B cell (primary cell): ENCODE results near the gene ADCY2. TPM values are rescaled to one million over a fixed set of nuclear protein-coding genes. Genes with fewer than 3 reads are reported as not detected.

Experiments used
- ATAC-seq: fragments of 200-7000 bp; cut with Tn5 transposase; one replicate; pipeline ENCODE4 v1.10.0; 2021; ENCODE audit warnings: low read depth, mild to moderate bottlenecking, moderate number of reproducible peaks, moderate library complexity
- CTCF ChIA-PET: fragments of 350-600 bp; sonication (Branson Sonifier 250); formaldehyde crosslinking; loops from one replicate; lab custom pipeline; 2021; ENCODE audit warnings: antibody characterized with exemption, inconsistent platforms; lab: Charles Lee
- POLR2A ChIA-PET: fragments of 350-600 bp; sonication (Branson Sonifier 250); formaldehyde crosslinking; loops from one replicate; lab custom pipeline; 2021; ENCODE audit warnings: antibody characterized with exemption; lab: Charles Lee
- DNase-seq: peaks from one replicate; pipeline ENCODE4 v3.0.0; 2013
- H2AFZ ChIP-seq: 2 replicates; pipeline ENCODE4 v1.6.1; 2012; ENCODE audit warnings: mild to moderate bottlenecking, low read depth, low read length; ENCODE audit not compliant: insufficient read depth, poor library complexity, severe bottlenecking
- H3K27ac ChIP-seq, 2 donors: 1 replicate in 1 of 2; 2 replicates in 1 of 2; pipeline ENCODE4 v1.5.1; 2012 to 2013; ENCODE audit warnings: low read length in 2 of 2, mild to moderate bottlenecking in 2 of 2, moderate library complexity in 1 of 2
- H3K27me3 ChIP-seq, 4 experiments: fragments of 200-600 bp in 1 of 4; sonication (generic) in 1 of 4; replicated peaks in 1 of 4; 1 replicate in 2 of 4; 2 replicates in 2 of 4; pipeline versions ENCODE4 v1.6.1 to v1.7.0; 2013 to 2016; ENCODE audit warnings: low read length in 3 of 4, mild to moderate bottlenecking in 2 of 4, mixed read lengths in 1 of 4, moderate library complexity in 1 of 4; ENCODE audit not compliant: insufficient read depth in 4 of 4, control insufficient read depth in 3 of 4; ENCODE audit errors: control extremely low read depth in 1 of 4
- H3K36me3 ChIP-seq, 2 experiments: replicated peaks in 1 of 2; 1 replicate in 1 of 2; 2 replicates in 1 of 2; pipeline versions ENCODE4 v1.6.1 to v1.7.1; 2013; ENCODE audit warnings: low read length in 1 of 2; ENCODE audit not compliant: insufficient read depth in 2 of 2, control insufficient read depth in 1 of 2; ENCODE audit errors: control extremely low read depth in 1 of 2, extremely low read depth in 1 of 2
- H3K4me1 ChIP-seq, 2 donors: fragments of 200-600 bp in 1 of 2; sonication (generic) in 1 of 2; 1 replicate in 1 of 2; 2 replicates in 1 of 2; pipeline versions ENCODE4 v1.5.1 to v1.6.1; 2013 to 2017; ENCODE audit warnings: low read length in 2 of 2; ENCODE audit not compliant: control insufficient read depth in 2 of 2, insufficient read depth in 2 of 2
- H3K4me2 ChIP-seq: replicated peaks from 2 replicates; pipeline ENCODE3; 2012; ENCODE audit warnings: mild to moderate bottlenecking, low read depth, low read length; ENCODE audit not compliant: poor library complexity, severe bottlenecking
- H3K4me3 ChIP-seq, 5 experiments: fragments of 200-600 bp in 1 of 5; sonication (generic) in 1 of 5; 1 replicate in 3 of 5; 2 replicates in 2 of 5; pipeline versions ENCODE4 v1.5.1 to v1.7.0; 2011 to 2016; ENCODE audit warnings: low read length in 4 of 5, mild to moderate bottlenecking in 4 of 5, low read depth in 2 of 5, control low read depth in 1 of 5, moderate library complexity in 1 of 5; ENCODE audit not compliant: insufficient read depth in 1 of 5; ENCODE audit errors: control extremely low read depth in 1 of 5, extremely low read depth in 1 of 5
- H3K79me2 ChIP-seq: fragments of 200-600 bp; sonication (generic); one replicate; pipeline ENCODE4 v1.6.0; 2016; ENCODE audit warnings: low read length; ENCODE audit not compliant: control insufficient read depth, insufficient read depth
- H3K9ac ChIP-seq: fragments of 200-600 bp; sonication (generic); 2 replicates; pipeline ENCODE4 v1.6.1; 2017; ENCODE audit warnings: mild to moderate bottlenecking, low read length, moderate library complexity
- H3K9me3 ChIP-seq, 3 donors: one replicate each; pipeline versions ENCODE4 v1.6.1 to v1.7.1; 2013; ENCODE audit warnings: low read length in 2 of 3; ENCODE audit not compliant: control insufficient read depth in 2 of 3, insufficient read depth in 1 of 3; ENCODE audit errors: control extremely low read depth in 1 of 3
- H4K20me1 ChIP-seq: 2 replicates; pipeline ENCODE4 v1.6.0; 2012; ENCODE audit warnings: mild to moderate bottlenecking, low read length; ENCODE audit not compliant: insufficient read depth, control insufficient read depth, poor library complexity, severe bottlenecking
- H3K27ac Mint-ChIP-seq: one replicate; pipeline ENCODE4 v1.8.0; 2021; ENCODE audit warnings: mixed read lengths
- H3K27me3 Mint-ChIP-seq: one replicate; pipeline ENCODE4 v1.8.0; 2021; ENCODE audit warnings: mixed read lengths
- H3K4me1 Mint-ChIP-seq: one replicate; pipeline ENCODE4 v1.8.0; 2021; ENCODE audit warnings: mixed read lengths
- H3K4me3 Mint-ChIP-seq: one replicate; pipeline ENCODE4 v1.8.0; 2021; ENCODE audit warnings: mixed read lengths
- H3K9me3 Mint-ChIP-seq: one replicate; pipeline ENCODE4 v1.8.0; 2022; ENCODE audit warnings: mixed read lengths; ENCODE audit not compliant: insufficient read depth
- EZH2 ChIP-seq: IDR thresholded peaks from 2 replicates; pipeline ENCODE4 v1.6.1; 2012; ENCODE audit warnings: borderline replicate concordance, low read depth, mild to moderate bottlenecking, moderate library complexity, low read length; ENCODE audit not compliant: insufficient read depth, poor library complexity, severe bottlenecking
- WGBS: methylation state at CpG from one replicate; pipeline ENCODE4 v1.1.5; 2013; ENCODE audit warnings: missing lambda C conversion rate; ENCODE audit not compliant: insufficient coverage; 5-methylcytosine and 5-hydroxymethylcytosine counted together
- intact Hi-C: fragments of 100-400 bp; cut with micrococcal nuclease; formaldehyde crosslinking; loops from one replicate; pipeline ENCODE4 v1.10.0; 2022
- polyA plus RNA-seq: library from polyadenylated mRNA; depleted of rRNA; stranded (reverse); fragments of >200 nt; gene quantifications from 2 replicates; pipeline ENCODE4 v1.2.3, GENCODE V29; 2012
- total RNA-seq, 2 donors: library from RNA; stranded (reverse); fragments of 120-200 nt in 1 of 2; gene quantifications; 1 replicate in 1 of 2; 2 replicates in 1 of 2; pipeline versions ENCODE4 v1.2.3 to v1.2.4, GENCODE V29; 2013 to 2022
- TF ChIP-seq, protein P1 (sequence below): fragments of 200-600 bp; IDR thresholded peaks from one replicate; pipeline ENCODE4 v1.8.0; 2022; ENCODE audit warnings: antibody characterized with exemption, mild to moderate bottlenecking

ADCY2 gene
- total and polyA plus RNA-seq, 2 donors (not counting 1 experiment from before 2014, with no cell fraction given): not detected

DNA sequence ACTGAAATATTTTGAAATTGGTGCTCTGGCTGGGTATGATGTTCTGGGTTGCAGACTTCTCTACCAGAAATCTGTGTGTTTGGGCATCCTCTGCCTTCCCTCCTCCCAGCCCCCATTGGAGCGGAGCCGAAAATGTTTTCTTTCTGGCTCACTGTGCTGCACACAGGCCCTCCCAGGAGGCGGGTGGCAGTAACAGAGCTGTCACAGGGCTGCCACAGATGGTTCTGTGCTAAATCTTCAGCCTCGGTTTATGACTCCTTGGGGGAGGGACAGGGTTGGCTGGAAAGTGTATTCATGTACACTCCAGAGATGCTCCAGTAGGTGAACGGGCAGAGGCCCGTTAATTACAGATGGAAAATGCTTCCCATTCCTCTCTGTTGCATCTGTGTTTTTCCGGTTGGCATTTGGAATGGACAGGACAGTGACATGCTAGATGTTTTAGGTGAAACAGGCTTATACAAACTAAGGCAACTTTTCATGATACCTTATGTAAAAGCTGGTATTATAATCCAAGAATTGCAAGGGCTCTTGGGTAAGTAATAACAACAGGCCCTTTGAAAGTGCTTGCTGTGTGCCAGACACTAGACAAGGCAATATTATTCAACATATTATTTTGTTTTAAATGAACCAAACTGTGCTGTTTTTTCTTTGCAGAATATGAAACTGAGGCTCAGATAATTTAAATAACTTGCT is 180.2 kb downstream of the ADCY2 start:
- Histone ChIP-seq H3K9me3 (no peaks in the 10 kb centered on the region), H4K20me1 (no peaks in the 10 kb centered on the region), H3K4me3 (no peak overlapping the region), H3K79me2 (no peaks in the 10 kb centered on the region), H3K36me3 (no peaks in the 10 kb centered on the region), H2AFZ (no peak overlapping the region), H3K9ac (no peak overlapping the region), H3K4me2 (no peak overlapping the region), H3K4me1 (no peaks in the 10 kb centered on the region), H3K27me3 (no peaks in the 10 kb centered on the region), H3K27ac (no peak overlapping the region)
- DNase-seq (no peak), ATAC-seq (no peak)
- H3K4me3 Mint-ChIP-seq: no peak overlapping the region
- ChIA-PET CTCF (no interaction called here), POLR2A (no interaction called here)
- TF ChIP-seq EZH2: no peak
- TF ChIP-seq, protein P1, sequence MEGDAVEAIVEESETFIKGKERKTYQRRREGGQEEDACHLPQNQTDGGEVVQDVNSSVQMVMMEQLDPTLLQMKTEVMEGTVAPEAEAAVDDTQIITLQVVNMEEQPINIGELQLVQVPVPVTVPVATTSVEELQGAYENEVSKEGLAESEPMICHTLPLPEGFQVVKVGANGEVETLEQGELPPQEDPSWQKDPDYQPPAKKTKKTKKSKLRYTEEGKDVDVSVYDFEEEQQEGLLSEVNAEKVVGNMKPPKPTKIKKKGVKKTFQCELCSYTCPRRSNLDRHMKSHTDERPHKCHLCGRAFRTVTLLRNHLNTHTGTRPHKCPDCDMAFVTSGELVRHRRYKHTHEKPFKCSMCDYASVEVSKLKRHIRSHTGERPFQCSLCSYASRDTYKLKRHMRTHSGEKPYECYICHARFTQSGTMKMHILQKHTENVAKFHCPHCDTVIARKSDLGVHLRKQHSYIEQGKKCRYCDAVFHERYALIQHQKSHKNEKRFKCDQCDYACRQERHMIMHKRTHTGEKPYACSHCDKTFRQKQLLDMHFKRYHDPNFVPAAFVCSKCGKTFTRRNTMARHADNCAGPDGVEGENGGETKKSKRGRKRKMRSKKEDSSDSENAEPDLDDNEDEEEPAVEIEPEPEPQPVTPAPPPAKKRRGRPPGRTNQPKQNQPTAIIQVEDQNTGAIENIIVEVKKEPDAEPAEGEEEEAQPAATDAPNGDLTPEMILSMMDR: no peak
- 67% methylated on average over 4 of the region's 7 CpGs for WGBS
- H3K9me3 Mint-ChIP-seq: peaks cover 3% of the 10 kb centered on the region
- no peaks in the 10 kb centered on the region for H3K27me3 Mint-ChIP-seq
- no peak overlapping the region for H3K27ac Mint-ChIP-seq
- intact Hi-C loops: no loop called here
- H3K4me1 Mint-ChIP-seq: no peaks in the 10 kb centered on the region

DNA sequence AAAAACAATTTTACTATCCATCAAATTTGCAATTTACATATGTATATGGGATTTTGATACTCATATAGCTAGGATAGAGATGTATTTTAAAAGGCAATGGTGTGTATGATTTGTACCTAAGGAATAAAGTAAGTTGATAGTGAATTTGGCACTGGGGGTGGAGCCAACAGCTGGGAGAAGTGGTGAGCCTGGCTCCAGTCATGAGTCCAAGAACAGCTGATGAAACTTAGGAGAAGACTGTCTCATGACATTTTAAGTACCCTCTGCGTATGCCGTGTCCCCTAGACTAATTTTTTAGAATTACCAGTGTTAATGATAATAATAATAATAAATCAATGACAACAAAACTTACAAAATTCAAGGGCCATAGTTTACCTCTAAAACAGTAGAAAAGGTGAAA is 181.4 kb downstream of the ADCY2 start:
- no peak overlapping the region for H2AFZ ChIP-seq
- no peaks in the 10 kb centered on the region for H4K20me1 ChIP-seq
- TF ChIP-seq, protein P1: no peak
- no peak for TF ChIP-seq EZH2
- H3K36me3 ChIP-seq: no peaks in the 10 kb centered on the region
- H3K79me2 ChIP-seq: no peaks in the 10 kb centered on the region
- ChIA-PET POLR2A (no interaction called here), CTCF (no interaction called here)
- H3K9ac ChIP-seq: no peak overlapping the region
- H3K27me3 ChIP-seq: no peaks in the 10 kb centered on the region
- WGBS: no CpG with 5 or more reads among the region's 2 CpGs
- no peak overlapping the region for H3K27ac ChIP-seq
- Mint-ChIP-seq H3K27ac (no peak overlapping the region), H3K4me1 (no peaks in the 10 kb centered on the region), H3K4me3 (no peak overlapping the region), H3K9me3 (peaks cover 2% of the 10 kb centered on the region), H3K27me3 (no peaks in the 10 kb centered on the region)
- intact Hi-C loops: no loop called here
- no peaks in the 10 kb centered on the region for H3K4me1 ChIP-seq
- H3K4me3 ChIP-seq: no peak overlapping the region
- ATAC-seq (no peak), DNase-seq (no peak)
- H3K9me3 ChIP-seq: no peaks in the 10 kb centered on the region
- H3K4me2 ChIP-seq: no peak overlapping the region
